ENCODE measurements around the gene ALPK1.
A peak's percentile ranks its signal among the peaks of the same experiment; 100 is the strongest.

ALPK1 gene

GRCh38 chr4:112348488-112349158, 51.5 kb downstream of the ALPK1 start:
- in situ Hi-C loops (cut with HindIII; ENCODE audit: low pct_unique_long_range_greater_than_20kb, low sequenced_read_pairs): no loop called here
- DNase-seq (ENCODE audit: low read depth in 1 of 2, low spot score in 1 of 2): peak; percentile 50 to 82
- no peak for TF ChIP-seq JUND (IDR thresholded peaks at IDR 0.05; ENCODE audit: low read depth)

GRCh38 chr4:112352736-112353135, 55.6 kb downstream of the ALPK1 start:
- in situ Hi-C loops (cut with HindIII; ENCODE audit: low pct_unique_long_range_greater_than_20kb, low sequenced_read_pairs): no loop called here
- no peak for DNase-seq (ENCODE audit: low read depth in 1 of 2, low spot score in 1 of 2)
- TF ChIP-seq JUND (IDR thresholded peaks at IDR 0.05; ENCODE audit: low read depth): no peak

GRCh38 chr4:112355662-112356061, 58.5 kb downstream of the ALPK1 start:
- in situ Hi-C loops (cut with HindIII; ENCODE audit: low pct_unique_long_range_greater_than_20kb, low sequenced_read_pairs): no loop called here
- DNase-seq (ENCODE audit: low read depth in 1 of 2, low spot score in 1 of 2): no peak
- TF ChIP-seq JUND (IDR thresholded peaks at IDR 0.05; ENCODE audit: low read depth): no peak

- in situ Hi-C loops (cut with HindIII; ENCODE audit: low pct_unique_long_range_greater_than_20kb, low sequenced_read_pairs): no loop called here
- DNase-seq (ENCODE audit: low read depth in 1 of 2, low spot score in 1 of 2): no peak
- no peak for TF ChIP-seq JUND (IDR thresholded peaks at IDR 0.05; ENCODE audit: low read depth)
These were observed 60.3 kb downstream of the ALPK1 start for GRCh38 chr4:112357453-112357852.

- in situ Hi-C loops (cut with HindIII; ENCODE audit: low pct_unique_long_range_greater_than_20kb, low sequenced_read_pairs): no loop called here
- no peak for DNase-seq (ENCODE audit: low read depth in 1 of 2, low spot score in 1 of 2)
- TF ChIP-seq JUND (IDR thresholded peaks at IDR 0.05; ENCODE audit: low read depth): no peak
These were observed 60.7 kb downstream of the ALPK1 start for GRCh38 chr4:112357897-112358296.

- in situ Hi-C loops (cut with HindIII; ENCODE audit: low pct_unique_long_range_greater_than_20kb, low sequenced_read_pairs): no loop called here
- no peak for TF ChIP-seq JUND (IDR thresholded peaks at IDR 0.05; ENCODE audit: low read depth)
- no peak for DNase-seq (ENCODE audit: low read depth in 1 of 2, low spot score in 1 of 2)
These were observed 61.2 kb downstream of the ALPK1 start for GRCh38 chr4:112358415-112358814.

GRCh38 chr4:112358952-112359749, 62.0 kb downstream of the ALPK1 start:
- in situ Hi-C loops (cut with HindIII; ENCODE audit: low pct_unique_long_range_greater_than_20kb, low sequenced_read_pairs): no loop called here
- TF ChIP-seq JUND (IDR thresholded peaks at IDR 0.05; ENCODE audit: low read depth): no peak
- no peak for DNase-seq (ENCODE audit: low read depth in 1 of 2, low spot score in 1 of 2)

GRCh38 chr4:112361181-112361791, 64.1 kb downstream of the ALPK1 start:
- in situ Hi-C loops (cut with HindIII; ENCODE audit: low pct_unique_long_range_greater_than_20kb, low sequenced_read_pairs): no loop called here
- TF ChIP-seq JUND (IDR thresholded peaks at IDR 0.05; ENCODE audit: low read depth): no peak
- DNase-seq (ENCODE audit: low read depth in 1 of 2, low spot score in 1 of 2): no peak

GRCh38 chr4:112370466-112370865, 73.3 kb downstream of the ALPK1 start:
- no peak for DNase-seq (ENCODE audit: low read depth in 1 of 2, low spot score in 1 of 2)
- in situ Hi-C loops (cut with HindIII; ENCODE audit: low pct_unique_long_range_greater_than_20kb, low sequenced_read_pairs): no loop called here
- no peak for TF ChIP-seq JUND (IDR thresholded peaks at IDR 0.05; ENCODE audit: low read depth)

GRCh38 chr4:112371361-112371760, 74.2 kb downstream of the ALPK1 start:
- in situ Hi-C loops (cut with HindIII; ENCODE audit: low pct_unique_long_range_greater_than_20kb, low sequenced_read_pairs): no loop called here
- TF ChIP-seq JUND (IDR thresholded peaks at IDR 0.05; ENCODE audit: low read depth): no peak
- peak in 1 of 2 experiments; percentile 23 for DNase-seq (ENCODE audit: low read depth in 1 of 2, low spot score in 1 of 2)

GRCh38 chr4:112374850-112375249, 77.7 kb downstream of the ALPK1 start:
- in situ Hi-C loops (cut with HindIII; ENCODE audit: low pct_unique_long_range_greater_than_20kb, low sequenced_read_pairs): no loop called here
- no peak for TF ChIP-seq JUND (IDR thresholded peaks at IDR 0.05; ENCODE audit: low read depth)
- no peak for DNase-seq (ENCODE audit: low read depth in 1 of 2, low spot score in 1 of 2)

- TF ChIP-seq JUND (IDR thresholded peaks at IDR 0.05; ENCODE audit: low read depth): no peak
- in situ Hi-C loops (cut with HindIII; ENCODE audit: low pct_unique_long_range_greater_than_20kb, low sequenced_read_pairs): no loop called here
- no peak for DNase-seq (ENCODE audit: low read depth in 1 of 2, low spot score in 1 of 2)
These were observed 80.0 kb downstream of the ALPK1 start for GRCh38 chr4:112377171-112377570.
